NCI-H2081 treated with DMSO at 0.1 percent for 48 hours (cell line): ENCODE data around the gene ENPP3.
"Not testable (repeated sequence)": the region's sequence is repeated elsewhere in the genome, so short reads cannot be mapped to it uniquely, and the experiment has no call there.

Experiments used
- DNase-seq: peaks from one replicate; lab custom pipeline; 2025; lab: John Stamatoyannopoulos, UW

ENPP3 gene

DNA sequence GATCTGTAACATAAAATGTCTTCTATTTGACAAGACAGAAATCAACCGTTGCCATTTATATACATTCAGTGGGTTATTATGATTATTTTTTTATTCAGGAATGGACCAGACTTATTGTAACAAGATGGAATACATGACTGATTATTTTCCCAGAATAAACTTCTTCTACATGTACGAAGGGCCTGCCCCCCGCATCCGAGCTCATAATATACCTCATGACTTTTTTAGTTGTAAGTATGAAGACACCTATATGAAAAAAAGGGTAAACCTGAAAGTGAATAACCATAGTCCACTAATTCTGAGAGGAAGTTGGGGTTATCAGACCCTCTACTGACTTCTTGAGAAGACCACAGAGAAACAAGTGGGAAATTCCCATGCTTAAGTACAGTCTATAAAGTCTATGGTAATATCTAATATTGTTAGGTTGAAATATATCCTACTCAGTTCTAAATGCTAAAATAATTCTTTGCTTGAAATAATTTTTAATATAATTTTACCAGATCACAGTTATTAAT is 48.2 kb downstream of the ENPP3 start:
- no peak for DNase-seq

DNA sequence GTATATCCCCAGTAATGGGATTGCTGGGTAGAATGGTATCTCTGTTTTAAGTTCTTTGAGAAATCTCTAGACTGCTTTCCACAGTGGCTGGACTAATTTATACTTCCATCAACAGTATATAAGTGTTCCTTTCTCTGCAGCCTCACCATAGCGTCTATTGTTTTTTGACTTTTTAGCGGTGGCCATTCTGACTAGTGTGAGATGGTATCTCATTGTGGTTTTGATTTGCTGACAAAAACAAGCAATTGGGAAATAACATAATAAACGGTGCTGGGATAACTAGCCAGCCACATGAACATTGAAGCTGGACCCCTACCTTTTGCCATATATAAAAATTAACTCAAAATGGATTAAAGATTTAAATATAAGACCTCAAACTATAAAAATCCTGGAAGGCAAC is 49.9 kb downstream of the ENPP3 start:
- DNase-seq: no peak

DNA sequence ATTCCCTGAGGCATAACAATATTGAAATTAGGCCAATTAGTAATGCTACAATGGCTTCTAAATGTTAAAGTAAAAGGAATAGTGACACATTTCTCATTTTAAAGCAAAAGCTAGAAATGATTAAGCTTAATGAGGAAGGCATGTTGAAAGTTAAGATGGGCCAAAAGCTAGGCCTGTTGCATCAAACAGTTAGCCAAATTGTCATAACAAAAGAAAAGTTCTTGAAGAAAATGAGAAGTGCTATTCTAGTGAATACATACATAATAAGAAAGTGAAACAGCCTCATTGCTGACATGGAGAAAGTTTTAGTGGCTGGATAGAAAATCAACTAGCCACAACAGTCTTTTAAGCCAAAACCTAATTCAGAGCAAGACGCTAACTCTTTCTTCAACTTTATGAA is 51.2 kb downstream of the ENPP3 start:
- DNase-seq: no peak

DNA sequence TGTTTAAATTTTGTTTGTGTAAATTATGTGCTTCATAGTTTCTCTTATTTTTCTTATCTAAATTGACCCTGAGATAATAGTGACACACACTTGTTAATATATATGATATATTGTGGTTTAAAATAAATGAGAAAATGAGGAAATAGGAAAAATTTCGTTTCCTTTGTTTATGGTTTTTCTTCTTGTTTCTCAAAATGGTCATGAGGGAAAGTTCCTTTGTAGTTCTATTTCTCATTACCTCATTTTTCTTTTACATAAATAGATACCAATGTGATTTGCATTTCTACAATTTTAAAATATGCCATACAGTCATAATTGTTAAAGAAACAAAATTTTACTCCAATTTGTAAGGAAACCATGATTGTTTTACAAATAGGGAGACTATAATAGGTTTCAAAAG is 54.9 kb downstream of the ENPP3 start:
- no peak for DNase-seq

DNA sequence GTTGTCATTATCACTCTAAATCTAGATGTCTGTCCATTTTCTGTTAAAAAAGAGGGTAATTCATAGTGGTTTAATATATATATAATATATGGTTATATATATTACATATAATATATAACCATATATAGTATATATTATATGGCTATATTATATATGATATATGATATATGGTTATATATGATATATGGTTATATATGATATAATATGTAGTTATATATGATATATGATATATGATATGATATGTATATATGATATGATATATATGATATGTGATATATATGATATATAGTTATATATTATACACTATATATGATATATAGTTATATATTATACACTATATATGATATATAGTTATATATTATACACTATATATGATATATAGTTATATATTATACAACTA is 55.5 kb downstream of the ENPP3 start:
- DNase-seq: no peak

DNA sequence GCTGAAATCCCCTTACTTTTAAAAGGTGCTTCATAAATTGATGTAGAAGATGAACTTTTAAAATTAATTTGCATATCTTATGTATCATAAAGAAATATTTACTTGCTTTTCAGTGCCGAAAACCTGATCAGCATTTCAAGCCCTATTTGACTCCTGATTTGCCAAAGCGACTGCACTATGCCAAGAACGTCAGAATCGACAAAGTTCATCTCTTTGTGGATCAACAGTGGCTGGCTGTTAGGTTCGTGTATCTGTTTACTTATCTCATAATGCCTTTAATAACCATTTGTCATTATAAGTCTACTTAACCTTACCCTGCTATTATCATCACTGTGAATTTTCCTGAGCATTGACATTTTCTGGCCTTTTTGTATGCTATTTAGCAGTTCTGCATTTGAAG is 56.3 kb downstream of the ENPP3 start:
- no peak for DNase-seq

DNA sequence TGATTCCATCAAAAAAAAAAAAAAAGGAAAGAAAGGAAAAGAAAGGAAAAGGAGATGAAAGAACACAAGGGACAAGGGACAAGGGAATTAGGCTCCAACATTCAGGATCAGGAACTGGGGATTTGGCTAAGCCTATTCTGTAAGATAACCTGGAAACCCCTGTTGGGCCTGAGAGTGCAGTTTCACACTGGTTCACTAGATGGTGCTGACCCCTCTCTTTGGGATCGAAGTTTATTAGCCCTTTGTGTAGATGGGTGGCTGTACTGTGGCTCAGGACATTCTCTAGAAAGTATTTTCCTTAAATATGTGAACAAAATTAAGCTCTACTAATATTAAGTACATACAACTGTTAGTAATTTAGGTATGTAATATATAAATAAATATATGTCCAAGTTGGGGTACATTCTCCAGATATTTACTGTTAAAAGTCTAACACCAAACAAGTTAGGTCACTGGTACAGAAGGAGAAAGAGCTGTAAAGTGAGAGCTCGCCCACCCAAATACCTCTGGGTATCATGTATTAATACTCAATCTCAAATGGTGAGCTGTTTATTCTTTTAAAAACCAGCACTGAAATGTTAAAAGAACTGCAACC is 57.8 kb downstream of the ENPP3 start:
- no peak for DNase-seq

DNA sequence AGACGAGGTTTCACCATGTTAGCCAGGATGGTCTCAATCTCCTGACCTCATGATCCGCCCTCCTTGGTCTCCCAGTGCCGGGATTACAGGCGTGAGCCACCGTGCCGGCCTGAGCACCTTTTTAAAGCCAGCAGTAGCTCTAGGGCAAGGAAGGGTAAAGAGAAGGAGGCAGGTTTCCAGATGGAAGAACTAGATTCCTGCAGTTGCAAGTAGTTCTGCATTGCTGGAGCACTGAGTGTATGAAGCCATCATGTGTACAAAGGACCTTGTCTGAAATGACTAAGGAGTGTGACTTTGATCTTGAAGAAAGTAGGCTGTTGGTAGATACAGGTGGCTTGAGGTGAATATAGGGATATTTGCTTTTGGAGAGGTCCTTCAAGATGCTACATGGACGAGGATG is 59.9 kb downstream of the ENPP3 start:
- no peak for DNase-seq

DNA sequence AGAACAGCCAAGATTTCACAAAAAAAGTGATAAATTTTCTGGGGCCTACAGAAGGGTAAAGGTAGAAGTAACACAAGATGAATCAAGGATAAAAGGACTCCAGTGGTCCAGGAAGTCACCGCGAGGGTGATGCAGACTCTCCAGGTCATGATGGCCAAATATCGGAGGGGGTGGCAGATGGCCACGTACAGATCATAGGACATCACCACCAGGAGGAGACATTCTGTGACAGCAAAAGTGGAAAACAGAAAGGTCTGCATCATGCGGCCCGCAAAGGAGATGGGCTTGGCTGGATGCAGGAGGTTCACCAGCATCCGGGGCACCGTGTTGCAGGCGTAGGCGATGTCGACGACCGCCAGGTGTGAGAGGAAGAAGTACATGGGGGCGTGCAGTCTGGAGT is 63.7 kb downstream of the ENPP3 start:
- not testable (repeated sequence) for DNase-seq

DNA sequence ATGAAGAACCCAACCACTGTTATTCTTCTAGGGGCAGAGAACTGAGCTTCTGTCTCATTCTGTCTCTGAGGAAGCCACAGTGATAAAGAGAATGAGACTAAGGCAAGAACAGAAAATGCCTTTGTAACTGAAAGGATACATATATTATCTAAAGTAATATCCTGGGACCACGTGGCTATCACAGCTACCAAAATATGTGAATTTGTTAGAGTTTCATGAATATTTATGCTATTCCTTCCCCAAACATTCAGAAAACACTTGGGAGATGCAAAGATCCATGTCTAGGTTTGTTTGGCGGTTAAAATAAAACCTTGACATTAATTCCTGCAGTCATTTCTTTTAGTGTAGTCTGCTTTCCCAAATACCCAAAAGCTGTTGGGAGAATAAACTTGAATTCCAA is 66.8 kb downstream of the ENPP3 start:
- DNase-seq: not testable (repeated sequence)

DNA sequence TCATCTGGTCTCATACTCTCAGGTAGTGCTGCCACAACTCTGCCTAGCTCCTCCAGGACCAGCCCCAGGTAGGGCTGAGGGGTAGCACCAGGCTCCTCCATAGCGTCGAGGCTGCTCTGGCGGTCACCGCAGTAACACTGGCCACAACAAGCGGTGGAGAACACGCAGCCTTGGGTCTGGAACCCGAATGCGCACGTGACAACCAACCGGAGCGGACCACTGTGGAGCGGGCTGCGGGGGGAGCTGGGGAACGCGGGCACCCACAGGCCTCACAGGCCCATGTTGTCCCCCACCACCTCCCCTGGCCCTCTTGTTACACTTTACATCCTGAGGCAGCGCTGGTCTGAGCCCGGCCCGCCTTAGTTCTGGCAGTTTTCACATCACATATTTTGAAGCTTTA is 73.8 kb downstream of the ENPP3 start, which contains the start of gene CTAGE9:
CTAGE9 (minus strand) TSS at position 101 of the 400 bp plus-strand sequence; CDS start at position 101, 0 bp downstream.
- not testable (repeated sequence) for DNase-seq

DNA sequence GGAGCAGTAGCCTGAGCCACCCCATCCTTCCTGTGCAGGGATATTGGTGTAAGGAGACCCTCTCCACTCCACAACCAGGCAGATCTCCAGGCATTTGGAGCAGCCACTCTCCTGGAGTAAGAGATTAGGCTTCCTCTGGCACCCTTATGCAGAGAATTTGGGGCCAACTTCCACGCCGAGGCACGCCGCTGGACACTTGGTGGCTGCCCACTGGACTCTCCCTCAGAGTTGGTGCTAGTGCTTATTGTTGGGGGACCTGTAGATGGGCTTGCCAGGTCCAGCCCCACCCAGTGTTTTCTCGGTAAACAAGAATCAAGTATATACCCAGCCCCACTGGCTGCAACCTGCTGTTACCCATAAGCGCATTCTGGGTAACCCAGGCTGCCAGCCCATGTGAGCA is 78.5 kb downstream of the ENPP3 start:
- DNase-seq: not testable (repeated sequence)

DNA sequence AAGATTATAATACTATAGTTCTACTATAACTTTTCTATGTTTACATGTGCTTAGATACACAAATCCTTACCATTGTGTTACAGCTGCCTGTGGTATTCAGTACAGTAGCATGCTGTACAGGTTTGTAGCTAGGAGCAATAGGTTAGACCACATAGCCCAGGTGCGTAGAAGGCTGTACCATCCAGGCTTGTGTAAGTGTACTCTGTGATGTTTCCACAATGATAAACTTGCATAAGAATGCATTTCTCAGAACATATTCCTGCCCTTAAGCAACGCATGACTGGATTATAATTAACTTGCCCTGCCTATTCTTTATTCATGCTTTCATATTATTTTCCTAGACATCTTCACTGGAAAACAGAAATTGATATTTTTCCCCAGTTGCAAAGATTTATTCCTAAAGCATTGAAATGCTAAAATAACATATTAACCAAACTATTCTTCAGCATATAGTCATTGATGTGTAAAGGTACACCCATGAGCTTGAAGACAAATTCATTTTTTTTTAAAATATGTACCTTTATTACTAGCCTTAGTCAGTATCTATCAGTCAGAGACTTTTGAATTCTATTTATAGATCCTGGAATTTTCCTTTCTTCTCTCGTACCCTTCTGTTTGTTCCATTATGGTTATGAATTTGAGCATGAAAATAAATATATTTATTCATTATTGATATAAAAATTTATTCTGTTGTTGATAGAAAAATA is 80.9 kb downstream of the ENPP3 start:
- DNase-seq: no peak

DNA sequence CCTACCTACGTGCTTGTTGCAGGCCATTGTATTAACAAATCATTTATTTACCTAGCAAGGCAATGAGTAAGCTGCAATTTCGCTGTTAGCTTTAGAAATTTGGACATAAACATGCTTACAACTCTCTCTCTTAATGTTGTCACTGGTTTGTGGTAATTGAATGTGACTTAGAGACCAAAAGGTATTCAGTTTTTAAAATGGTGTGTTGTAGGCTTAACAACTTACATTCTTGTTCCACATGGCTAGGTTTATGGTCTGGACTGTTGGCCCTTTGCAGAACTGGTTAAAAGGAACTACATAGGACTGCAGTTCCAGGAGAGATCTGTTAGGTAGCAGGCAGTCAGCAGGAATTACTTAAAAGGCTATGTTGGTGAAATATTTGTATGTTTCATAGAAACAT is 84.1 kb downstream of the ENPP3 start:
- DNase-seq: no peak

DNA sequence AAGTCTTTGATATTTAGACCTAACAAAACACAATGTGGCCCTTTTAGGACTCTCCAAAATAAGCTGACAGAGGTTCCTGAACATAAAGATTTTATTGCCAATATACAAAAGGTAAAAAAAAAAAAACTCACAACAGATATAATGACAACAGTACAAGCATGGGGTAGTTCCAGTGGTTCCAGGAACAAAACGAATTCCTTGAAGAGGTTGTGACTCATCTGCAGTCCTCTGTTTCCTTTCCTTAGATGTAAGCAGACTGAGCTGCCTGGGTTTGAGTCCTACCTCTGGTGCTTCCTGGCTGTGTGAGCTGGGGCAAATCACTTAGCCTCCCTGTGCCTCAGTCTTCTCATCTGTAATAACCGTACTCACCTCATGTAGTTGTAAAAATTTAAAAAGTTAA is 87.0 kb downstream of the ENPP3 start:
- DNase-seq: no peak

DNA sequence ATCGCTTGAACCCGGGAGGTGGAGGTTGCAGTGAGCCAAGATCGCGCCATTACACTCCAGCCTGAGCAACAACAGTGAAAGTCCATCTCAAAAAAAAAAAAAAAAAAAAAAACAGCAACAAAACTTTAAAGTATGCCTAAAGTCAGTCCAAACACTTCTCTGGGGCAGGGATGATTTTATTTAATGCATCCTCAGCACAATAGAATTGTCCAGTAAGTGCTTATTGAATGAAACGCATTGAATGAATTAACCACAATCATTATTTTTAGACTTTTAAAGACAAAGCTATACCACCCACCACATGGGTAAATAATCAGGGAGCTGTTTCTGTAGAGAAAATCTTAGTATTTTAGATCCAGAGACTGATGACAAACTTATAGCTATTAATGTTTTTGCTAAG is 90.4 kb downstream of the ENPP3 start:
- no peak for DNase-seq

DNA sequence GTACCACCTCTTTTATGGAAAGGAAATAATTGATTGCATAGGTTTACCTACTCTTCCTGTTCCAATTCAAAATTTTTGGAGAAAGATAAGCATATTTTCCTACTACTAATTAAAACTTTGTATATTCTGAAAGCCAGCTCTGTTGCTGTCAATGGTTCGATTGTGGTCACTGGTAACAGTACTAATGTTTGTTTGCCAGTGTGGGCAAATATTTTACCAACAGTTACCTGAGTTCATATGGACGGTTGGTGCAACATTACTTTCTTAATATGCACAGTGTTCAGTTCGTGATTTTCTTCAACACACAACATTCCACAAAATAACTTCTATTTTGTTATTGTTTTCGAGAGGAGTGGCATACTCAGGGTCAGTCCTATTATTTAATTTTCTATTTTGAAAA is 90.8 kb downstream of the ENPP3 start:
- DNase-seq: no peak

DNA sequence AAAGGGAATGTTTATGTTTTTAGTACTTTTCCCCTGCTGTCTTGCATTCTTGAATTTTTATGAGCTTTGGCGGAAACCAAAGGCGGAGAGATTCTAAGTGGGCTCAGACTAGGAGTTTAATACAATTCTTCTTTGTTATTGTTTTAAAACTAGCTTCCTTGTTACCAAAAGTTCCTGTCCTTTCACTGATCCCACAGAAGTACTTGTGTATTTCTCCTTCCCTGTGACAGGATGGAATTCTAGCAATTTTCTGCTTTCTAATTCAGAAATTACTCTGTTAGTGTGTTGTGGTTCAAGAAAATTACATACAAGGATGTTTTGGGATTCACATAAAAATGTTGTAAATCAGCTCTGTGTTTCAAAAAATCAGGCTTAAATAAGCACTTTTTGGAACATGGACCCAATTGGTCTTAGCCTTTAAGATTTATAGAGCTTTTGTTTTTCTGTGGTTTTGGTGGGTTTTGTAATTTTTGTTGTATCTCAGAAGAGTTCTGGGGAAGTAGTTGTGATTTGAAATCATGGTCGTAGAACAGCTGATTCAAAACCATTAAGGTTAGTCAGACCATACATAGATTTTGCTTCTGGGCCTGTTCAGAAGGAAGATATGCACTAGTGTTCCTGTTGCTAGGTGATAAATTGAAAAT is 91.3 kb downstream of the ENPP3 start:
- DNase-seq: no peak

DNA sequence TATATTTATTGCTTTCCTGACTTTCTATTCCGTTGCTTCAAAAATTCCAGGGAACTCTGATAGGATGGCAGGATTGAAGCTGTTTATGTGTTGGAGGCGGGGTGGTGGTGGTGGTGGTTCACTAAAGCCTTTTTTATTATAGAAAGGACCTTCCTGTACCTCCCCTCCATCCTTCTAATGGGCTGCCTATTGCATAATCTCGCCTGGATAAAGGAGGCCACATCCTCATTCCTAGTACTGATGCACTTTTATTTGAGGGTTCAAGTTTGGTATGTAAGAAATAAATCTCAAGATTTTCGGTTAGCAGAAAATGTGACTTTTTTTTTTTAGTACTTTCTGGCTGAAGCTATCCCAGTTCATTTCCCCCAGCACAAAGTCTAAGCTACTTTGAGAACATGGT is 92.4 kb downstream of the ENPP3 start:
- DNase-seq: no peak

DNA sequence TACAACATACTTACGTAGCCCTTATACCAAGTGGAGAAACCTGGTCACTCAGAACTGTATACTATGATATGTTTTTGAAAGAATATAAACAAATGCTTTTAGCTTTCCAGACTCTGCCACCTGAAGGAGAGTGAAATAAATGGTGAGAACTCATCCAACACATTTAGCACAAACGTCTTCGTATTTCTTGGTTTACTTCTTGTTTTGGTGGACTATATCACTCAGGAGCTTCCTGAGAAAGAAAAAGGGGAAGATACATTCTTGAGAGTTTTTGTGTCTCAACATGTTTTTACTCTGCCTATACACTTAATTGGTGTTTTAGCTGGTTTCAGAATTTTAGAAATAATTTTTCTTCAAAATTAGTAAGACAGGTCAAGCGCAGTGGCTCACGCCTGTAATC is 93.2 kb downstream of the ENPP3 start:
- DNase-seq: no peak

DNA sequence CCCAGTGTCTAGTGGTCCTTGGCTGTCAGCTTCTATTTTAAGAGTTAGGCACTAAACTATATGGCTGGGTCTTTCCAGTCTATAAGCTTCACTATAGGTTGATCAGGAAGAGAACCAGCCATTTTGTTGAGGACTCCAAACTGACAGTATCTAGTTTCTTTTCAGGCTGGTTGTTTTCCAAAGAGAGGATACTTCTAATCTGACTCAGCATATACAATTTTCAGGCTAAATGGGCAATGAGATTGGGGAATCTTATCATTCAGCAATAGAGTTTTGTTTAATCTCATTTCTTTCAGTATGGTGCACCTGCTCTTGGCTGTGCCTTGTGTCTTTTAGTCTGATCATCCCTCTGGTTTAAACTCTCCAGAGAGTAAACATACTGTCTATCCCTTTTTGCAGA is 94.1 kb downstream of the ENPP3 start:
- DNase-seq: no peak

DNA sequence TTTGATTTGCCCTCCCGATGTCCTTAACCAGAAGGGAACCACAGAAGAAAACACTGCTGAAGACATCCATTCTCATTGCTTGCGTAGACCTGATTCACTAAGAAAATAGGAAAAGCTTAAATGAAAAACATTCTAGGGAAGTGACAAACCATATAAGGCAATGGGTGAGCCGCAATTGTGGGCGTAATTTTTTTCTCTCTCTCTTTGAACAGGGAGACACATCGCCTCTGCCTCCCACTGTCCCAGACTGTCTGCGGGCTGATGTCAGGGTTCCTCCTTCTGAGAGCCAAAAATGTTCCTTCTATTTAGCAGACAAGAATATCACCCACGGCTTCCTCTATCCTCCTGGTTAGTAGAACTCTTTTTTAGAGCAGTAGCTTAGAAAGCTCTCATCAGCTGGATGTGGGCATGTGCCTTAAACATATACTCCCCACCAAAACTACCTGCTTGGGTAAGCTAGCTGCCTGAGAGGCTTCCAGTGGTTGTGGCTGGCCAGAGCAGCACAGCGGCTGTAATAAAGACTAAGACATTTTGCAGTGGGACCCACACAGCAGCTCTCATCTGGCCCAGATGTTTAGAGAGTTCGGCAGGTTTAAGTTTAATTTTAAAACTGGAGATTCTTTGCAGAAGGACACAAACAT is 96.4 kb downstream of the ENPP3 start:
- DNase-seq: no peak
